ENCODE results near the gene RPN1. TPM values are rescaled to one million over a fixed set of nuclear protein-coding genes. Genes with fewer than 3 reads are reported as not detected.

Gene RPN1
- total and polyA plus RNA-seq, 2 of the 13 experiments (the other 11 are each of a cell fraction or from before 2014, with no cell fraction given), result 290 to 342 TPM

GRCh38 chr3:128617557-128618397, 32.8 kb downstream of the RPN1 start (continued):
- peak; percentile 62 for TF ChIP-seq ZNF335 (CRISPR knock-in tag; IDR thresholded peaks at IDR 0.05)
- no peak for TF ChIP-seq TFAP4 (IDR thresholded peaks at IDR 0.05; ENCODE audit: borderline replicate concordance, low read depth)
- no peak for TF ChIP-seq GTF3A (CRISPR knock-in tag; conservative IDR thresholded peaks at IDR 0.05)
- TF ChIP-seq ZMYM3 (CRISPR knock-in tag; IDR thresholded peaks at IDR 0.05), result no peak
- TF ChIP-seq, protein P1, sequence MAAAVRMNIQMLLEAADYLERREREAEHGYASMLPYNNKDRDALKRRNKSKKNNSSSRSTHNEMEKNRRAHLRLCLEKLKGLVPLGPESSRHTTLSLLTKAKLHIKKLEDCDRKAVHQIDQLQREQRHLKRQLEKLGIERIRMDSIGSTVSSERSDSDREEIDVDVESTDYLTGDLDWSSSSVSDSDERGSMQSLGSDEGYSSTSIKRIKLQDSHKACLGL (CRISPR knock-in tag; IDR thresholded peaks at IDR 0.05), result peak; percentile 53; the same call in 1 of the 2 replicates
- TF ChIP-seq DMTF1 (CRISPR knock-in tag; IDR thresholded peaks at IDR 0.05), result no peak
- TF ChIP-seq, protein P2, sequence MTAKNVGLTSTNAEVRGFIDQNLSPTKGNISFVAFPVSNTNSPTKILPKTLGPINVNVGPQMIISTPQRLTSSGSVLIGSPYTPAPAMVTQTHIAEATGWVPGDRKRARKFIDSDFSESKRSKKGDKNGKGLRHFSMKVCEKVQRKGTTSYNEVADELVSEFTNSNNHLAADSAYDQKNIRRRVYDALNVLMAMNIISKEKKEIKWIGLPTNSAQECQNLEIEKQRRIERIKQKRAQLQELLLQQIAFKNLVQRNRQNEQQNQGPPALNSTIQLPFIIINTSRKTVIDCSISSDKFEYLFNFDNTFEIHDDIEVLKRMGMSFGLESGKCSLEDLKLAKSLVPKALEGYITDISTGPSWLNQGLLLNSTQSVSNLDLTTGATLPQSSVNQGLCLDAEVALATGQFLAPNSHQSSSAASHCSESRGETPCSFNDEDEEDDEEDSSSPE (CRISPR knock-in tag; IDR thresholded peaks at IDR 0.05), result peak; percentile 85
- TF ChIP-seq ZSCAN9 (CRISPR knock-in tag; IDR thresholded peaks at IDR 0.05; ENCODE audit: borderline replicate concordance), result no peak
- no peak for TF ChIP-seq KLF9 (CRISPR knock-in tag; IDR thresholded peaks at IDR 0.05; ENCODE audit: low read depth)
- TF ChIP-seq ZNF605 (CRISPR knock-in tag; IDR thresholded peaks at IDR 0.05), result no peak
- 0 out of 2 replicates have a peak, but pooled peaks have one; percentile 22 for TF ChIP-seq ZNF543 (CRISPR knock-in tag; IDR thresholded peaks at IDR 0.05)
- peak; percentile 76 for TF ChIP-seq STAG1 (CRISPR knock-in tag; IDR thresholded peaks at IDR 0.05)
- no peak for TF ChIP-seq FOXO1 (CRISPR knock-in tag; IDR thresholded peaks at IDR 0.05)
- no peak for TF ChIP-seq NFIC (IDR thresholded peaks at IDR 0.05; ENCODE audit: low read length)
- TF ChIP-seq SRF (IDR thresholded peaks at IDR 0.05; ENCODE audit: low read depth, low read length), result no peak
- TF ChIP-seq NFE2L2 (IDR thresholded peaks at IDR 0.05; ENCODE audit: low read length), result no peak
- TF ChIP-seq CHD2 (IDR thresholded peaks at IDR 0.05; ENCODE audit: low read depth, low read length), result no peak
- peak; percentile 76; the same call in 1 of the 2 replicates for TF ChIP-seq ZC3H13 (CRISPR knock-in tag; IDR thresholded peaks at IDR 0.05)
- peak; percentile 33 for TF ChIP-seq CBX1 (IDR thresholded peaks at IDR 0.05; ENCODE audit: low read depth)
- TF ChIP-seq HOXD1 (CRISPR knock-in tag; IDR thresholded peaks at IDR 0.05), result peak; percentile 30; the same call in 1 of the 2 replicates
- TF ChIP-seq FOXP1 (IDR thresholded peaks at IDR 0.05), result no peak
- TF ChIP-seq FOXP1 (CRISPR knock-in tag; IDR thresholded peaks at IDR 0.05), result no peak
- 0 out of 2 replicates have a peak, but pooled peaks have one; percentile 53 for TF ChIP-seq ZHX1 (CRISPR knock-in tag; IDR thresholded peaks at IDR 0.05; ENCODE audit: low read depth)
- TF ChIP-seq ZNF263 (CRISPR knock-in tag; IDR thresholded peaks at IDR 0.05), result peak; percentile 49; the same call in 1 of the 2 replicates
- TF ChIP-seq HNF4A (CRISPR knock-in tag; IDR thresholded peaks at IDR 0.05), result no peak

Data from HepG2 (cell line).